DOHH2 (cell line): ENCODE data around the gene GFER.

Source experiments
- H3F3A ChIP-seq: fragments of 200-600 bp; sonication (generic), shearing (Covaris generic); 2 replicates; pipeline ENCODE4 v1.6.0; 2016; ENCODE audit warnings: antibody characterized with exemption, mild to moderate bottlenecking; ENCODE audit not compliant: control insufficient read depth, insufficient read depth
- H3K27ac ChIP-seq: fragments of 200-600 bp; sonication (generic); 2 replicates; pipeline ENCODE4 v1.5.1; 2014; ENCODE audit warnings: low read depth, mild to moderate bottlenecking, low read length, moderate library complexity
- H3K27me3 ChIP-seq: fragments of 200-600 bp; sonication (generic); 2 replicates; pipeline ENCODE4 v1.6.1; 2014; ENCODE audit warnings: mild to moderate bottlenecking, low read length, mixed read lengths; ENCODE audit not compliant: control insufficient read depth
- H3K36me3 ChIP-seq: fragments of 200-600 bp; sonication (generic); 2 replicates; pipeline ENCODE4 v1.6.1; 2014; ENCODE audit warnings: mild to moderate bottlenecking, low read length, moderate library complexity, mixed read lengths; ENCODE audit not compliant: control insufficient read depth
- H3K4me1 ChIP-seq: fragments of 200-600 bp; sonication (generic); 2 replicates; pipeline ENCODE4 v1.6.1; 2014; ENCODE audit warnings: mild to moderate bottlenecking, low read length, mixed read lengths; ENCODE audit not compliant: control insufficient read depth
- H3K4me2 ChIP-seq: fragments of 200-600 bp; sonication (generic); 2 replicates; pipeline ENCODE4 v1.6.0; 2014; ENCODE audit warnings: mild to moderate bottlenecking, low read length, moderate library complexity
- H3K4me3 ChIP-seq: fragments of 200-600 bp; sonication (generic); 2 replicates; pipeline ENCODE4 v1.5.1; 2014; ENCODE audit warnings: mild to moderate bottlenecking, low read length, mixed read lengths
- H3K79me2 ChIP-seq: fragments of 200-600 bp; sonication (generic); 2 replicates; pipeline ENCODE4 v1.6.1; 2014; ENCODE audit warnings: mild to moderate bottlenecking, low read length, mixed read lengths; ENCODE audit not compliant: control insufficient read depth
- H3K9me2 ChIP-seq: fragments of 200-600 bp; sonication (generic); replicated peaks from 2 replicates; pipeline ENCODE4 v1.6.1; 2014; ENCODE audit warnings: mild to moderate bottlenecking, low read length, mixed read lengths; ENCODE audit not compliant: control insufficient read depth
- H3K9me3 ChIP-seq: fragments of 200-600 bp; sonication (generic); 2 replicates; pipeline ENCODE4 v1.6.1; 2014; ENCODE audit warnings: antibody characterized with exemption, low read length, mixed read lengths; ENCODE audit not compliant: control insufficient read depth, insufficient read depth
- H4K20me1 ChIP-seq: fragments of 200-600 bp; sonication (generic); 2 replicates; pipeline ENCODE4 v1.6.0; 2014; ENCODE audit warnings: low read depth, mild to moderate bottlenecking, antibody characterized with exemption, low read length, moderate library complexity; ENCODE audit not compliant: control insufficient read depth, insufficient read depth
- CTCF ChIP-seq: fragments of 200-600 bp; sonication (generic); IDR thresholded peaks from one replicate; pipeline ENCODE4 v1.5.1; 2014; ENCODE audit warnings: antibody characterized with exemption, mild to moderate bottlenecking, low read depth, low read length; ENCODE audit not compliant: poor library complexity, severe bottlenecking
- EZH2phosphoT487 ChIP-seq: fragments of 200-600 bp; sonication (generic); IDR thresholded peaks from 2 replicates; pipeline ENCODE4 v1.6.1; 2017; ENCODE audit warnings: borderline replicate concordance, mild to moderate bottlenecking, antibody characterized with exemption, low read length, moderate library complexity, mixed read lengths

GFER gene

GRCh38 chr16:1978476-1979120 lies 5.4 kb upstream of the GFER start:
- Histone ChIP-seq H3K36me3 (peaks cover 54% of the 10 kb centered on the region), H3K79me2 (peaks cover 11% of the 10 kb centered on the region), H3K9me2 (no peaks in the 10 kb centered on the region), H3K27ac (no peak overlapping the region), H4K20me1 (no peaks in the 10 kb centered on the region), H3K4me2 (no peak overlapping the region), H3K4me1 (peaks cover 13% of the 10 kb centered on the region), H3F3A (peaks cover 8% of the 10 kb centered on the region), H3K9me3 (no peaks in the 10 kb centered on the region), H3K4me3 (no peak overlapping the region), H3K27me3 (peaks cover 36% of the 10 kb centered on the region)
- TF ChIP-seq EZH2phosphoT487: no peak
- no peak for TF ChIP-seq CTCF

DNA sequence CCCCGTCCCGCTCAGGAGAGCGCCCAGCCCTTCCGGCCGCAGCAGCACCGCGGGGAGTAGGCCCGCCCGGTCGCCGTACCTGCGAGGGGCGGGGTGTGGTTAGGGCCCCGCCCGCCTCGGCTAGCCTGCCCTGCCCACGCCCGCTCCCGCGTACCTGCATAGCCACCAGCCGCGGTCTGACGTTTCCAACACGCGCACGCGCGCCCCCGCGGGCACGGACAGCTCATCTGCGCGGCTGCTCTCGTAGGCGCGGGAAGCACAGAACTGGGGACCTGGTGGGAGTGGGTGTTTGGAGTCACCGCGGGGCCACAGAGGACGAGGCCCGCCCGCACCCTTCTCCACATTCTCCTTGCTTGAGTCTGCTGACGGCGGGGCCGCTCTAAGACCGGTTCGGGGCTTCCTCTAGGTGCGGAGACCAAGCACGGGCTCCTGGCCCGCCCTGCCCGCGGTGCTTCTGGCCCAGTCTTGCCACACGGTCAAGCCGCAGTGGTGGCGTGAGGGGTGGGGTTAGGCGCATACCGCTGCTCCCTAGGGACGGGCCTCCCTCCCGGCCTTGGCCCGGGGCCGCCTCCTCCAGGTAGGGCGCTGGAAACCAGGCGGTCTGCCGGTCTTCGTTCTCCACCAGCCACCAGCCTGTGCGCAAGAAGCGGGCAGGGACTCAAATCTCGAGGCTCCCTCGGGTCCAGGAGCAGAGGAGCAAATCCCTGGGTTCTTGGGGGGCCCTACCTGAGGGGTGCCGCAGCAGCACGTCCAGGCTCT lies 4.5 kb upstream of the GFER start:
- Histone ChIP-seq H3K4me1 (peaks cover 14% of the 10 kb centered on the region), H3K4me3 (no peak overlapping the region)

GRCh38 chr16:1980030-1980769 lies 3.8 kb upstream of the GFER start:
- no peaks in the 10 kb centered on the region for H4K20me1 ChIP-seq
- no peaks in the 10 kb centered on the region for H3K9me3 ChIP-seq
- H3K79me2 ChIP-seq: peaks cover 10% of the 10 kb centered on the region
- H3K4me3 ChIP-seq: no peak overlapping the region
- peaks cover 46% of the 10 kb centered on the region for H3K36me3 ChIP-seq
- H3F3A ChIP-seq: peaks cover 8% of the 10 kb centered on the region
- H3K4me1 ChIP-seq: peaks cover 21% of the 10 kb centered on the region
- H3K27me3 ChIP-seq: peaks cover 37% of the 10 kb centered on the region
- no peaks in the 10 kb centered on the region for H3K9me2 ChIP-seq
- TF ChIP-seq CTCF (no peak), EZH2phosphoT487 (no peak)
- H3K27ac ChIP-seq: no peak overlapping the region
- no peak overlapping the region for H3K4me2 ChIP-seq

More for the DNA sequence above, 4.5 kb upstream of the GFER start:
- Histone ChIP-seq H3K36me3 (peaks cover 49% of the 10 kb centered on the region), H3K27me3 (peaks cover 37% of the 10 kb centered on the region), H3K9me2 (no peaks in the 10 kb centered on the region), H3F3A (peaks cover 8% of the 10 kb centered on the region), H3K9me3 (no peaks in the 10 kb centered on the region), H3K27ac (no peak overlapping the region), H3K4me2 (no peak overlapping the region), H3K79me2 (peaks cover 5% of the 10 kb centered on the region), H4K20me1 (no peaks in the 10 kb centered on the region)
- TF ChIP-seq CTCF (no peak), EZH2phosphoT487 (no peak)
